SW 1271 (cell line): Measurements from ENCODE around the gene CAPN13.

Experiments
- DNase-seq, 2 experiments: peaks; one replicate each; lab custom pipeline; 2025; lab: John Stamatoyannopoulos, UW

Gene CAPN13

DNA sequence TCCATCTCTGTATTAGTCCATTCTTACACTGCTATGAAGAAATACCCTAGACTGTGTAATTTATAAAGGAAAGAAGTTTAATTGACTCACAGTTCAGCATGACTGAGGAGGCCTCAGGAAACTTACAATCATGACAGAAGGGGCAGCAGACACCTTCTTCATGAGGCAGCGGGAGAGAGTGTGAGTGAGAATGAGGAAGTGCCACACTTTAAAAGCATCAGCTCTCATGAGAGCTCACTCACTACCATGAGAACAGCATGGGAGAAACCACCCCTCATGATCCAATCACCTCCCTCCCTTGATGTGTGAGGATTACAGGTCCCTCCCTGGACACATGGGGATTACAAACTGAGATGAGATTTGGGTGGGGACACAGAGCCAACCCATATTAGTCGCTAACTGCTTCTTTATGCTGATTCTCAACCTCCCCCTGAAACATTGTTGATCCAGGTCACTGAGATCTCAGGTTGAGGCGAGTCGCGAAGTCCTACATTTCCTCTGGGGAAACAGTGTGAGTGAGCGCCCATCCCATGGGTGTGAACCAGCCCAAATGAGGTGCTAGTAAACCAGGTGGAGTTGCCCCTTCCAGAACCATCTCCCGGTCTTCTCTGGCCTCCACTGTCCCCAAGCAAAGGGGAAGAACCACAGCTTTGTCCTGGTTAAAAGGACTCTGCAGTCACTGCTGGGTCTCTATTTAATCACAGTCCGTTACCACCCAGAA lies 123.8 kb downstream of the CAPN13 start:
- no peak for DNase-seq

DNA sequence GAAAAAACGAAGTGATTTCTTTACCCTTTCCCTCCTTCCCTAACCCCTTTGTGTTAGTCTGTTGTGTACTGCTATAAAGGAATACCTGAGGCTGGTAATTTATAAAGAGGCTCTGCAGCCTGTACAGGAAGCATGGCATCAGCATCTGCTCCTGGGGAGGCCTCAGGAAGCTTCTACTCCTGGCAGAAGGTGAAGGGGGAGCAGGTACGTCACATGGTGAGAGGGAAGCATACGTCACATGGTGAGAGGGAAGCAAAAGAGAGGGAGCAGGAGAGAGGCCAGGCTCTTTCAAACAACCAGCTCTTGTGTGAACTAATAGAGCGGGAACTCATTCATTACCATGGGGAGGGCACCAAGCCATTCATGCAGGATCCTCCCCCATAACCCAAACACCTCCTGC lies 126.2 kb downstream of the CAPN13 start:
- DNase-seq, result no peak

DNA sequence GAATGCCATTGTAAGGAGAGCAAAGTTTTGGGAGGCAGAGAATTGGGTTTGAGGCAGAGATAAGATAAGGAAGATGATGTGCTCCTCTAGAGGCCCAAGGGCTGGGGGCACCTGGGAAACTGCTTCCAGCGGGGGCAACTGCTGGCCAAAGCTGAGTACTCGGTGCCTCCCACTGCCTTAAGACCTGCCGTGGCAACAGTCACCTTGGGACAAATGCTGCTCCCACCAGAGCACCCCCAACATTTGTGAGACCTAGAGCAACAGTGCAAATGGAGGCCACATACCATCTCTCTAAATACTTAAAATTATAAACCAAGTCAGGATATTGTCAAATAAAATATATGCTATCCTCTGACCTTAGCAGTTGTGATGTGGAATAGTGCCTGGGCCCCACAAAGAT lies 127.1 kb downstream of the CAPN13 start:
- DNase-seq, result no peak

DNA sequence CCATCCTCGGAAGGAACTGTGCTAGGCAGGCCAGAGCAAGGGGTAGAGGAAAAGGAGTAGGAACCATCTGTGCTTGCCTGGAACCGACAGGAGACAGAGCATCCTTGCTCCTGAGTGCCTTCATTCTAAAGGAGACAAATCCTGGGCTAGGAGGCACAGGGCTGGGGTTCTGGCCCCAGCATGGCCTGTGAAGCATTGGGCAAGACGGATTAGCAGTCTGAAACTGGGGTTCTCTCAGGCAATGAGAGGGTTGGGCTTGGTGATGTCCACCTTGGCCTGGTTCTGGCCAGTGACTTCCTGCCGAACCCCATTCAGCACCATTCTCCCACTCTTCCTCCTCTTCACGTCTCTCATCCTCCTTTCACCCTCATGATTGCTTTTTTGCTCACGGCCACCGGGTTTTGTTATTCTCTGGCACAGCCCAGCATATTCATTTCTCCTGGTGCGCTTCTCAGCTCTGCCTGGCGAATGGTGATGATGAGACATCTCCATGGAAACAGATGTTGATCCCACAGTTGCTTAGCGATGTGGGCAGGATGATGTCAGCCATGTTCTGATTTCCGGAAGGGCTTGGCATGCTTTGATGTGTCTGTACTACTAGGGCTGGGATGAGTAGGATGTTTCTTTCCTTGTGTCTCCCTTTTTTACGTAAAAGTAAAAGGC lies 127.7 kb downstream of the CAPN13 start:
- DNase-seq, result no peak

DNA sequence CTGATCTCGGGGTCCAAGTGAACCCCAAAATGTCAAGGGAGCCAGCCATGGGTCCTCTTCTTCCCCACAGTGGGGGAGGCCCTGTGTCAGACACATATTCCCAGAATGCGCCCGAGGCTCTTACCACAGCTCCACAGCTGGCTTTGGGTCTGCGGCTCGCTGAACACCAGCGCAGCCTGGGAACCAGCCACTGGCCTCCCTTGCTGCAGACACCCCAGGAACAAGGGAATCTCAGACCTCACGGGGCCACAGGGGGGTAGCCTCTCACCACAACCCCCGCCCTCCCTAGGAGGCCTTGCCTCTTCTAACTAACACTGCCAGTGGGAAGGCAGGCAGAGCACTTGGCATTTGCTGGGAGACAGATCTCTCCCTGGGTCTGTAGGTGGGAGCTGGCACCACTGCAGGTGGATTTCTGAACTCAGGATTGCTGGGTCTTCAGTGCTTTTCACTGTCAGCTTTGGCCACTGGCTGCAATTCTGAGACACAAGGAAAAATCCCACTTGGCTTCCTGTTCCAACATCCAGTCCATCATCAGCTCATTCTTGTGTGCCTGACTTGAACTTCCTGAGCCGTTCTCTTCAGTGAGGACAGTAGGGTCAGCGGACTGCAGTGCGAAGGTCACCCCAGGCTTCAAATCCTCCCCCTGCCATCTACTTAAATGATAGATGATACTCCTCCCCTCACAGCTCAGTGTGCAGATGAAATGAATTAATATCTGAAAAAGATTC lies 128.7 kb downstream of the CAPN13 start:
- no peak for DNase-seq

DNA sequence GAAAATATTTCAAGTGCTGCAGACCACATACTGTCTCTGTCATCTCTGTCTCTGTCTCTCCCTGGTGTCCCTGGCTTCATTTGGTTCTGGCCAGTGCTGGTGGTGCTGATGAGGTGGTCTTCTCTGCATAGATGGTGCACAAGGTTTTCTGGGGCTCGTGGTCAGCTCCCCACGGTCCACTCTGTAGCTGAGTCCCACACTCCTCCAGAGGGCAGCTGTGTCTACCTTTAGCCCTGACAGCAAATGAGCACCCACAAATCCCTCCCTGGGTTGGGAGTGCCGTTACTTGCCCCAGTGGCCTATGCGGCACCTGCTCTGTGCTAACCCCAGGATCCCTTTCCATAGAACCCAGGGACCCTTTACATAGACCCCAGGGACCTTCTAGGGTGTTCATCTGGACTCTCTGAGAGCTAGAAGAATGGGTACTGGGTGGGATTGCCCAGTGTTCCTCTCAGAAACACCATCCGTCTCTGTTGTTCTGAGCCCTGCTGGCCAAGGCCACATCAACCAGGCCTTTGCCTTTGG lies 129.3 kb downstream of the CAPN13 start:
- no peak for DNase-seq

DNA sequence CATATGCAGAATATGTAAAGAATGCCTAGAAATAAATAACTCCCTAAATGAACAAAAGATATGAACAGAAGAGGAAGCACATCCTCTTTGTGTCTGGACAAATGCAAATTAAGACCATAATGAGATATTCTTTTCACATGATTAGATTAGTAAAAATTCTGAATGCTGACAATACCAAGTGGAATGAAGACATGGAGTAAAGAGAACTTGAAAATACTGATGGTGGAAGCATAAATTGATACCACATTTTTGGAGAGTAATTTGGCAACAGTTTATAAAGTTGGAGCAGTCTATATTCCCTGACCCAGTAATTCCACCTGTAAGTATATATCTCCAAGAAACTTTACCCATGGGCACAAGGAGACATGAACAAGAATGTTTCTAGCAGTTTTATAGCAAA lies 130.0 kb downstream of the CAPN13 start:
- DNase-seq, result no peak

DNA sequence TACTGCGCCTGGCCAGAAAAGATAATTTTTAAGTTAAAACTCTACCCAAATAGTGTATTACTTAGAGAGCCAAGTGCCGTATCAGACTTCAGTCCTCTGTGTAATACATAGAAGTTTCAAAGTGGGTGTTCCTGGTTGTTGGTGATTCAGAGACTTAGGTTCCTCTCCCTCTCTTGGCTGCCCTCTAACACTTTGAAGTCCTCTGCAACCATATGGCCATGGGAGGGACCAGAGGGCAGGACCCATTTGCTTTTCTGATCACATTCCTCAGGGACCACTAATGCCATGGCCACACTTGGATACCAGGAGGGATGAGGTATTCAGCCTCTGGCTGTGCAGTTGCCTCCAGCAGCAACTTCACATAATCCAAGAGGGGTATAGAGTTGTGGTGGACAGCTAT lies 131.5 kb downstream of the CAPN13 start:
- no peak for DNase-seq

DNA sequence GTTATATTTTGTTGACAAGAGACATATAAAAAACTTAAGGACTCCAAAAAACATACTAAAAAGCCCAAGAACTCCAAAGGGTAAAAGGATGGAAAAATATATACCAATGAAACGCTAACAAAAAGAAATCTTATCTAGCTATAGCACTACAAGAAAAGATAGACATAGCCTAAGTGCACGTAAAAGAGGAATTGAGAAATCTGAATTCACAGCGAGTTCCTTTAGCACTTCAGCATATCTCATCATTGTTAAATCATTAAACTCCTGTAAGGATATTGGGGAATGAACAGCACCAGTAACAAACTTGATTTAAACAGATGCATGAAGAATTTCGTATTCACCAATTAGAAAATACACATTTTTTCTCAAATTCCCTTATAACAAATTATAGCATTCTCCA lies 134.1 kb downstream of the CAPN13 start:
- no peak for DNase-seq
